ENCODE data around the gene ARHGAP40. TPM values are rescaled to one million over a fixed set of nuclear protein-coding genes. Genes with fewer than 3 reads are reported as not detected.

Gene ARHGAP40
- total and polyA plus RNA-seq, 2 of the 8 experiments (the other 6 are each of a cell fraction or from before 2014, with no cell fraction given): 0.74 to 1.4 TPM

GRCh38 chr20:38658879-38659596 lies 57.4 kb downstream of the ARHGAP40 start (continued):
- no peak for TF ChIP-seq KDM4A (IDR thresholded peaks at IDR 0.05; ENCODE audit: low read depth, low read length, severe bottlenecking)
- TF ChIP-seq SP2 (IDR thresholded peaks at IDR 0.05; ENCODE audit: low read length): no peak
- TF ChIP-seq SAP30 (IDR thresholded peaks at IDR 0.05; ENCODE audit: insufficient read depth, insufficient replicate concordance, low read length): no peak
- no peak for TF ChIP-seq RFX5 (IDR thresholded peaks at IDR 0.05; ENCODE audit: borderline replicate concordance, low read depth, low read length)
- TF ChIP-seq RAD21 (IDR thresholded peaks at IDR 0.05 in 1 of 2, conservative IDR thresholded peaks at IDR 0.05 in 1 of 2; ENCODE audit: low read depth in 2 of 2, low read length in 2 of 2): peak; percentile 72 to 82
- no peak for TF ChIP-seq KDM1A (IDR thresholded peaks at IDR 0.05; ENCODE audit: borderline replicate concordance, low read length)
- TF ChIP-seq, protein P1, sequence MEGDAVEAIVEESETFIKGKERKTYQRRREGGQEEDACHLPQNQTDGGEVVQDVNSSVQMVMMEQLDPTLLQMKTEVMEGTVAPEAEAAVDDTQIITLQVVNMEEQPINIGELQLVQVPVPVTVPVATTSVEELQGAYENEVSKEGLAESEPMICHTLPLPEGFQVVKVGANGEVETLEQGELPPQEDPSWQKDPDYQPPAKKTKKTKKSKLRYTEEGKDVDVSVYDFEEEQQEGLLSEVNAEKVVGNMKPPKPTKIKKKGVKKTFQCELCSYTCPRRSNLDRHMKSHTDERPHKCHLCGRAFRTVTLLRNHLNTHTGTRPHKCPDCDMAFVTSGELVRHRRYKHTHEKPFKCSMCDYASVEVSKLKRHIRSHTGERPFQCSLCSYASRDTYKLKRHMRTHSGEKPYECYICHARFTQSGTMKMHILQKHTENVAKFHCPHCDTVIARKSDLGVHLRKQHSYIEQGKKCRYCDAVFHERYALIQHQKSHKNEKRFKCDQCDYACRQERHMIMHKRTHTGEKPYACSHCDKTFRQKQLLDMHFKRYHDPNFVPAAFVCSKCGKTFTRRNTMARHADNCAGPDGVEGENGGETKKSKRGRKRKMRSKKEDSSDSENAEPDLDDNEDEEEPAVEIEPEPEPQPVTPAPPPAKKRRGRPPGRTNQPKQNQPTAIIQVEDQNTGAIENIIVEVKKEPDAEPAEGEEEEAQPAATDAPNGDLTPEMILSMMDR (IDR thresholded peaks at IDR 0.05; ENCODE audit: control extremely low read depth in 1 of 3, insufficient read depth in 1 of 3, low read depth in 1 of 3, low read length in 3 of 3): peak; percentile 79 to 90 (median 88)

All from H1 (cell line).